ENCODE measurements around the gene RSPRY1.

- TF ChIP-seq CTCF (IDR thresholded peaks at IDR 0.05) = no peak
- no peak for TF ChIP-seq POLR2A (IDR thresholded peaks at IDR 0.05)
These were observed 2.5 kb downstream of the RSPRY1 start for GRCh38 chr16:57188711-57189002.
